Measurements from ENCODE around the gene TRNAU1AP. TPM values are rescaled to one million over a fixed set of nuclear protein-coding genes. Genes with fewer than 3 reads are reported as not detected.
"Not testable (repeated sequence)": the region's sequence is repeated elsewhere in the genome, so short reads cannot be mapped to it uniquely, and the experiment has no call there.

The TRNAU1AP gene
- total RNA-seq, 1 donor from 2014 or later = 23.2 TPM

- peak overlapping the region; percentile 96 for H3K4me3 ChIP-seq (ENCODE audit: low read depth, low read length)
- FAIRE-seq (no peak), DNase-seq (ENCODE audit: low read depth) (peak; percentile 42)
- no peaks in the 10 kb centered on the region for H3K27me3 ChIP-seq (ENCODE audit: control insufficient read depth, insufficient read depth, low read length)
- TF ChIP-seq CTCF (IDR thresholded peaks at IDR 0.05; ENCODE audit: insufficient read depth, low read length, severe bottlenecking) = no peak
- peaks cover 21% of the 10 kb centered on the region for H3K36me3 ChIP-seq (ENCODE audit: control insufficient read depth, insufficient read depth, low read length)
Observed at GRCh38 chr1:28582248-28582615, 29.3 kb downstream of the TRNAU1AP start.

GRCh38 chr1:28586585-28587391 is 33.9 kb downstream of the TRNAU1AP start:
- FAIRE-seq; H3K36me3 ChIP-seq (ENCODE audit: control insufficient read depth, insufficient read depth, low read length); H3K4me3 ChIP-seq (ENCODE audit: low read depth, low read length); H3K27me3 ChIP-seq (ENCODE audit: control insufficient read depth, insufficient read depth, low read length); DNase-seq (ENCODE audit: low read depth): not testable (repeated sequence)

GRCh38 chr1:28591708-28592320 is 38.9 kb downstream of the TRNAU1AP start, which contains the start of gene RAB42:
TSS of gene RAB42 (plus strand) at chr1:28592265. CDS start at chr1:28592512, 247 bp downstream.
- H3K36me3 ChIP-seq (ENCODE audit: control insufficient read depth, insufficient read depth, low read length) = no peaks in the 10 kb centered on the region
- peak within 1 kb of the TSS; percentile 15 for H3K4me3 ChIP-seq (ENCODE audit: low read depth, low read length)
- DNase-seq (ENCODE audit: low read depth) (no peak), FAIRE-seq (no peak)
- H3K27me3 ChIP-seq (ENCODE audit: control insufficient read depth, insufficient read depth, low read length) = peaks cover 2% of the 10 kb centered on the region
- TF ChIP-seq CTCF (IDR thresholded peaks at IDR 0.05; ENCODE audit: insufficient read depth, low read length, severe bottlenecking) = no peak

GRCh38 chr1:28592321-28593071 is 39.6 kb downstream of the TRNAU1AP start:
- no peak for FAIRE-seq
- no peak for TF ChIP-seq CTCF (IDR thresholded peaks at IDR 0.05; ENCODE audit: insufficient read depth, low read length, severe bottlenecking)
- peaks cover 2% of the 10 kb centered on the region for H3K27me3 ChIP-seq (ENCODE audit: control insufficient read depth, insufficient read depth, low read length)
- H3K36me3 ChIP-seq (ENCODE audit: control insufficient read depth, insufficient read depth, low read length) = no peaks in the 10 kb centered on the region
- DNase-seq (ENCODE audit: low read depth) = no peak
- H3K4me3 ChIP-seq (ENCODE audit: low read depth, low read length) = peak overlapping the region; percentile 15

GRCh38 chr1:28593988-28594356 is 41.1 kb downstream of the TRNAU1AP start:
- not testable (repeated sequence) for FAIRE-seq; DNase-seq (ENCODE audit: low read depth); H3K27me3 ChIP-seq (ENCODE audit: control insufficient read depth, insufficient read depth, low read length); H3K36me3 ChIP-seq (ENCODE audit: control insufficient read depth, insufficient read depth, low read length); H3K4me3 ChIP-seq (ENCODE audit: low read depth, low read length)

GRCh38 chr1:28594686-28595411 is 42.0 kb downstream of the TRNAU1AP start:
- not testable (repeated sequence) for H3K4me3 ChIP-seq (ENCODE audit: low read depth, low read length); H3K27me3 ChIP-seq (ENCODE audit: control insufficient read depth, insufficient read depth, low read length); H3K36me3 ChIP-seq (ENCODE audit: control insufficient read depth, insufficient read depth, low read length)
- DNase-seq (ENCODE audit: low read depth) (peak; percentile 66), FAIRE-seq (peak; percentile 77)
